ENCODE results near the gene HMOX1. TPM values are rescaled to one million over a fixed set of nuclear protein-coding genes. Genes with fewer than 3 reads are reported as not detected.

Gene HMOX1
- total RNA-seq, 1 experiment from 2014 or later, result 26.4 TPM

DNA sequence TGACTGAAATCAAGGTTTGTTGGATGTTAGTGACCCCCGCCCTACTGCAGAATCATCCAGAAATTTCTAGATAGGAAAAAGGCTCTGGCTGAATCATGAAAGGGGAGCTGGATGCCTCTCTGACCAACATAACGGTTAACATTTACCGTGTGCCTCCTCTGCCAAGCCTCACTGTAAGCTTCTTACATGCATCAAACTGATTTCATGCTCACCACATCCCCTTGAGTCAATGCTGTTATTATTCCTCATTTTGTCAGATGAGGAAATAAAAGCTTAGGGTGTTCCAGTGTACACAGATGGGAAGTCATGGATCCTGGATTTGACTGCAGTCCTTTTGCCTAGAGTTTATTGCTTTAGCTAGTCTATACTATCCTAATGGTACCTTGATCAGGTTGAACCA, 5.9 kb upstream of the HMOX1 start:
- no peaks in the 10 kb centered on the region for H3K9me2 ChIP-seq (ENCODE audit: insufficient read depth)
- no peak overlapping the region for H3K27ac ChIP-seq (ENCODE audit: low read depth, low read length)

More for the DNA sequence above, 5.9 kb upstream of the HMOX1 start:
- H3K79me2 ChIP-seq (ENCODE audit: insufficient read depth, low read length), result no peaks in the 10 kb centered on the region
- no peak overlapping the region for H3K9ac ChIP-seq (ENCODE audit: low read length)
- no peaks in the 10 kb centered on the region for H3K36me3 ChIP-seq (ENCODE audit: control insufficient read depth in 1 of 2, insufficient read depth in 2 of 2, low read length in 2 of 2)
- no peak overlapping the region for H3K4me3 ChIP-seq (replicated peaks in 1 of 2; ENCODE audit: low read depth in 1 of 2, low read length in 2 of 2)
- BruUV-seq (replicated peaks), result no TSS peak
- TF ChIP-seq SRF (IDR thresholded peaks at IDR 0.05; ENCODE audit: low read depth), result no peak
- no peak for TF ChIP-seq RAD21 (IDR thresholded peaks at IDR 0.05; ENCODE audit: low read depth)
- TF ChIP-seq, protein P1, sequence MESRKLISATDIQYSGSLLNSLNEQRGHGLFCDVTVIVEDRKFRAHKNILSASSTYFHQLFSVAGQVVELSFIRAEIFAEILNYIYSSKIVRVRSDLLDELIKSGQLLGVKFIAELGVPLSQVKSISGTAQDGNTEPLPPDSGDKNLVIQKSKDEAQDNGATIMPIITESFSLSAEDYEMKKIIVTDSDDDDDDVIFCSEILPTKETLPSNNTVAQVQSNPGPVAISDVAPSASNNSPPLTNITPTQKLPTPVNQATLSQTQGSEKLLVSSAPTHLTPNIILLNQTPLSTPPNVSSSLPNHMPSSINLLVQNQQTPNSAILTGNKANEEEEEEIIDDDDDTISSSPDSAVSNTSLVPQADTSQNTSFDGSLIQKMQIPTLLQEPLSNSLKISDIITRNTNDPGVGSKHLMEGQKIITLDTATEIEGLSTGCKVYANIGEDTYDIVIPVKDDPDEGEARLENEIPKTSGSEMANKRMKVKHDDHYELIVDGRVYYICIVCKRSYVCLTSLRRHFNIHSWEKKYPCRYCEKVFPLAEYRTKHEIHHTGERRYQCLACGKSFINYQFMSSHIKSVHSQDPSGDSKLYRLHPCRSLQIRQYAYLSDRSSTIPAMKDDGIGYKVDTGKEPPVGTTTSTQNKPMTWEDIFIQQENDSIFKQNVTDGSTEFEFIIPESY (IDR thresholded peaks at IDR 0.05; ENCODE audit: extremely low read depth, insufficient replicate concordance, low read length), result no peak
- no peak for TF ChIP-seq SP1 (IDR thresholded peaks at IDR 0.05; ENCODE audit: low read depth)
- TF ChIP-seq FOSL1 (IDR thresholded peaks at IDR 0.05; ENCODE audit: low read depth), result no peak
- TF ChIP-seq ELF1 (IDR thresholded peaks at IDR 0.05; ENCODE audit: borderline replicate concordance, low read depth), result no peak
- TF ChIP-seq, protein P2, sequence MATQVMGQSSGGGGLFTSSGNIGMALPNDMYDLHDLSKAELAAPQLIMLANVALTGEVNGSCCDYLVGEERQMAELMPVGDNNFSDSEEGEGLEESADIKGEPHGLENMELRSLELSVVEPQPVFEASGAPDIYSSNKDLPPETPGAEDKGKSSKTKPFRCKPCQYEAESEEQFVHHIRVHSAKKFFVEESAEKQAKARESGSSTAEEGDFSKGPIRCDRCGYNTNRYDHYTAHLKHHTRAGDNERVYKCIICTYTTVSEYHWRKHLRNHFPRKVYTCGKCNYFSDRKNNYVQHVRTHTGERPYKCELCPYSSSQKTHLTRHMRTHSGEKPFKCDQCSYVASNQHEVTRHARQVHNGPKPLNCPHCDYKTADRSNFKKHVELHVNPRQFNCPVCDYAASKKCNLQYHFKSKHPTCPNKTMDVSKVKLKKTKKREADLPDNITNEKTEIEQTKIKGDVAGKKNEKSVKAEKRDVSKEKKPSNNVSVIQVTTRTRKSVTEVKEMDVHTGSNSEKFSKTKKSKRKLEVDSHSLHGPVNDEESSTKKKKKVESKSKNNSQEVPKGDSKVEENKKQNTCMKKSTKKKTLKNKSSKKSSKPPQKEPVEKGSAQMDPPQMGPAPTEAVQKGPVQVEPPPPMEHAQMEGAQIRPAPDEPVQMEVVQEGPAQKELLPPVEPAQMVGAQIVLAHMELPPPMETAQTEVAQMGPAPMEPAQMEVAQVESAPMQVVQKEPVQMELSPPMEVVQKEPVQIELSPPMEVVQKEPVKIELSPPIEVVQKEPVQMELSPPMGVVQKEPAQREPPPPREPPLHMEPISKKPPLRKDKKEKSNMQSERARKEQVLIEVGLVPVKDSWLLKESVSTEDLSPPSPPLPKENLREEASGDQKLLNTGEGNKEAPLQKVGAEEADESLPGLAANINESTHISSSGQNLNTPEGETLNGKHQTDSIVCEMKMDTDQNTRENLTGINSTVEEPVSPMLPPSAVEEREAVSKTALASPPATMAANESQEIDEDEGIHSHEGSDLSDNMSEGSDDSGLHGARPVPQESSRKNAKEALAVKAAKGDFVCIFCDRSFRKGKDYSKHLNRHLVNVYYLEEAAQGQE (IDR thresholded peaks at IDR 0.05; ENCODE audit: low read depth), result no peak
- no peak for TF ChIP-seq EZH2phosphoT487 (IDR thresholded peaks at IDR 0.05; ENCODE audit: borderline replicate concordance)
- TF ChIP-seq SIN3A (IDR thresholded peaks at IDR 0.05; ENCODE audit: low read depth), result no peak
- no peak for TF ChIP-seq ZNF274 (IDR thresholded peaks at IDR 0.05; ENCODE audit: low read depth, low read length)
- TF ChIP-seq, protein P3, sequence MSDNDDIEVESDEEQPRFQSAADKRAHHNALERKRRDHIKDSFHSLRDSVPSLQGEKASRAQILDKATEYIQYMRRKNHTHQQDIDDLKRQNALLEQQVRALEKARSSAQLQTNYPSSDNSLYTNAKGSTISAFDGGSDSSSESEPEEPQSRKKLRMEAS (IDR thresholded peaks at IDR 0.05), result no peak
- no peak for TF ChIP-seq JUND (IDR thresholded peaks at IDR 0.05)
- no peak for TF ChIP-seq TCF7L2 (IDR thresholded peaks at IDR 0.05; ENCODE audit: borderline replicate concordance, extremely low read depth, insufficient read depth, insufficient read length)
- TF ChIP-seq CEBPB (IDR thresholded peaks at IDR 0.05; ENCODE audit: low read depth), result no peak
- no peak for TF ChIP-seq ZFX (IDR thresholded peaks at IDR 0.05)
- TF ChIP-seq, protein P4, sequence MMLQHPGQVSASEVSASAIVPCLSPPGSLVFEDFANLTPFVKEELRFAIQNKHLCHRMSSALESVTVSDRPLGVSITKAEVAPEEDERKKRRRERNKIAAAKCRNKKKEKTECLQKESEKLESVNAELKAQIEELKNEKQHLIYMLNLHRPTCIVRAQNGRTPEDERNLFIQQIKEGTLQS (IDR thresholded peaks at IDR 0.05), result no peak
- TF ChIP-seq YY1 (IDR thresholded peaks at IDR 0.05; ENCODE audit: extremely low read depth, insufficient replicate concordance, low read depth, low read length), result no peak
- H2AFZ ChIP-seq (ENCODE audit: low read depth, low read length, poor library complexity, severe bottlenecking), result peak overlapping the region; percentile 59
- H3K27me3 ChIP-seq (ENCODE audit: insufficient read depth, low read length), result no peaks in the 10 kb centered on the region
- peaks cover 27 to 79% of the 10 kb centered on the region in 2 experiments for H3K4me1 ChIP-seq (ENCODE audit: control insufficient read depth in 1 of 2, insufficient read depth in 2 of 2, low read length in 2 of 2)
- RAD21 ChIA-PET (ENCODE audit: low non-redundant PET in 1 of 2, low total read pairs in 2 of 2, uncharacterized antibody in 2 of 2, unreplicated experiment in 2 of 2), result no interaction called here
- no peak overlapping the region for H3K4me2 ChIP-seq (ENCODE audit: low read length)
- CTCF ChIA-PET, result no interaction called here
- ATAC-seq (no peak), DNase-seq (ENCODE audit: low read depth, low spot score) (no peak)
- H3K9me3 ChIP-seq (ENCODE audit: control insufficient read depth in 1 of 2, insufficient read depth in 1 of 2, low read depth in 1 of 2, low read length in 2 of 2), result no peaks in the 10 kb centered on the region
- intact Hi-C loops (cut with micrococcal nuclease), result loop anchor here (10.0 kb wide), 1 partner anchor 460 kb away; no protein-coding TSS in a partner anchor
- no peaks in the 10 kb centered on the region for H4K20me1 ChIP-seq (ENCODE audit: insufficient read depth)
- POLR2A ChIA-PET, result no interaction called here

All from HCT116 (cell line).